HepG2 (cell line): ENCODE measurements around the gene COL8A1. TPM values are rescaled to one million over a fixed set of nuclear protein-coding genes. Genes with fewer than 3 reads are reported as not detected.

Source experiments
- ATAC-seq: fragments of 200-7000 bp; cut with Tn5 transposase; 3 replicates; pipeline ENCODE4 v1.9.1; 2020; ENCODE audit warnings: mild to moderate bottlenecking, moderate library complexity
- BruUV-seq: library from RNA; stranded (reverse); fragments of 400-500 nt; replicated peaks from 2 replicates; lab custom pipeline; 2021; lab: Mats Ljungman, UMichigan
- CTCF ChIA-PET: fragments of 300-600 bp; formaldehyde crosslinking; extraction: SDS; loops from one replicate; lab custom pipeline; 2021; ENCODE audit warnings: low total read pairs, inconsistent platforms, low intra/inter-chr PET ratio; lab: Yijun Ruan, JAX
- POLR2A ChIA-PET: fragments of 350-600 bp; sonication (Branson Sonifier 250); formaldehyde crosslinking; loops from one replicate; lab custom pipeline; 2020; ENCODE audit warnings: antibody characterized with exemption, inconsistent platforms; lab: Yijun Ruan, JAX
- DNase-seq: peaks from one replicate; pipeline ENCODE4 v3.0.0-alpha.2; 2015; ENCODE audit warnings: low spot score
- FAIRE-seq: peaks from 3 replicates; lab custom pipeline; 2011; peaks lifted over from hg19 to GRCh38; lab: Jason Lieb, UNC
- H2AFZ ChIP-seq: one replicate; pipeline ENCODE4 v1.6.1; 2011; ENCODE audit warnings: low read length, inconsistent platforms
- H3K27ac ChIP-seq: fragments of 300-600 bp; 3 replicates; pipeline ENCODE4 v1.8.0; 2011; ENCODE audit warnings: mixed run types, mild to moderate bottlenecking, mixed read lengths, low read length, inconsistent platforms; ENCODE audit not compliant: insufficient read depth; ENCODE audit errors: extremely low read length
- H3K27me3 ChIP-seq, 2 experiments: fragments of 200-600 bp in 1 of 2; 2 replicates in 1 of 2; 3 replicates in 1 of 2; pipeline versions ENCODE4 v1.6.0 to v1.8.0; 2011; ENCODE audit warnings: low read length in 2 of 2, mild to moderate bottlenecking in 2 of 2, moderate library complexity in 2 of 2, inconsistent platforms in 1 of 2; ENCODE audit not compliant: insufficient read depth in 2 of 2, control insufficient read depth in 1 of 2
- H3K36me3 ChIP-seq, 2 experiments: fragments of 200-600 bp in 1 of 2; replicated peaks in 1 of 2; 2 replicates in 1 of 2; 3 replicates in 1 of 2; pipeline versions ENCODE4 v1.5.1 to v1.8.0; 2011; ENCODE audit warnings: low read length in 2 of 2, inconsistent platforms in 1 of 2; ENCODE audit not compliant: insufficient read depth in 2 of 2, control insufficient read depth in 1 of 2
- H3K4me1 ChIP-seq: 2 replicates; pipeline ENCODE4 v1.5.1; 2012; ENCODE audit warnings: low read length, inconsistent platforms; ENCODE audit not compliant: insufficient read depth
- H3K4me2 ChIP-seq: 2 replicates; pipeline ENCODE4 v1.6.0; 2011; ENCODE audit warnings: low read depth, low read length, inconsistent platforms
- H3K4me3 ChIP-seq, 3 experiments: fragments of 200-600 bp in 1 of 3; sonication (generic), shearing (Covaris generic) in 1 of 3; replicated peaks in 1 of 3; 2 replicates each; pipeline ENCODE4 v1.5.1; 2011 to 2016; ENCODE audit warnings: low read length in 3 of 3, inconsistent platforms in 2 of 3, low read depth in 2 of 3, mild to moderate bottlenecking in 2 of 3, control low read depth in 1 of 3, mixed read lengths in 1 of 3; ENCODE audit not compliant: insufficient read depth in 1 of 3
- H3K79me2 ChIP-seq: one replicate; pipeline ENCODE4 v1.6.1; 2011; ENCODE audit warnings: low read length, inconsistent platforms; ENCODE audit not compliant: insufficient read depth
- H3K9ac ChIP-seq: 2 replicates; pipeline ENCODE4 v1.6.0; 2011; ENCODE audit warnings: mild to moderate bottlenecking, low read depth, low read length, inconsistent platforms; ENCODE audit not compliant: insufficient read depth
- H3K9me3 ChIP-seq: 2 replicates; pipeline ENCODE4 v1.5.1; 2012; ENCODE audit warnings: mild to moderate bottlenecking, low read length
- H4K20me1 ChIP-seq: 2 replicates; pipeline ENCODE4 v1.6.0; 2011; ENCODE audit warnings: inconsistent platforms, mild to moderate bottlenecking, low read length, moderate library complexity; ENCODE audit not compliant: insufficient read depth
- ARID2 ChIP-seq: sonication (generic); formaldehyde crosslinking; IDR thresholded peaks from 2 replicates; pipeline ENCODE4 v1.8.1; 2022; ENCODE audit warnings: mild to moderate bottlenecking, missing genetic modification reagents, borderline replicate concordance
- ATF7-NPFF ChIP-seq: sonication (generic); formaldehyde crosslinking; IDR thresholded peaks from 2 replicates; pipeline ENCODE4 v1.8.1; 2023; ENCODE audit warnings: mild to moderate bottlenecking, low read depth, missing genetic modification reagents, moderate library complexity
- BCL6 ChIP-seq: IDR thresholded peaks from 2 replicates; pipeline ENCODE4 v1.6.1; 2016; ENCODE audit warnings: missing genetic modification reagents, missing compliant biosample characterization
- CHD4 ChIP-seq: fragments of 200-600 bp; sonication (generic); IDR thresholded peaks from 2 replicates; pipeline ENCODE4 v1.7.0; 2017; ENCODE audit warnings: mild to moderate bottlenecking, low read length, borderline replicate concordance
- ESRRA ChIP-seq: sonication (generic); formaldehyde crosslinking; IDR thresholded peaks from 2 replicates; pipeline ENCODE4 v1.5.1; 2020; ENCODE audit warnings: mild to moderate bottlenecking, low read depth, missing genetic modification reagents
- ETV5 ChIP-seq: IDR thresholded peaks from 2 replicates; pipeline ENCODE4 v1.6.1; 2018; ENCODE audit warnings: missing biosample characterization, missing genetic modification reagents, inconsistent platforms, borderline replicate concordance
- HBP1 ChIP-seq: IDR thresholded peaks from 2 replicates; pipeline ENCODE4 v1.6.1; 2016; ENCODE audit warnings: low read depth, control low read depth
- NR1H2 ChIP-seq: sonication (generic); formaldehyde crosslinking; IDR thresholded peaks from 2 replicates; pipeline ENCODE4 v1.8.1; 2022; ENCODE audit warnings: low read depth, missing genetic modification reagents, borderline replicate concordance
- REPIN1 ChIP-seq: sonication (generic); formaldehyde crosslinking; IDR thresholded peaks from 2 replicates; pipeline ENCODE4 v1.8.0; 2022; ENCODE audit warnings: missing genetic modification reagents, low read depth, mild to moderate bottlenecking, borderline replicate concordance
- SALL1 ChIP-seq: sonication (generic); formaldehyde crosslinking; IDR thresholded peaks from 2 replicates; pipeline ENCODE4 v1.8.0; 2022; ENCODE audit warnings: mild to moderate bottlenecking, missing genetic modification reagents
- TRIM22 ChIP-seq: fragments of 450-650 bp; IDR thresholded peaks from 2 replicates; pipeline ENCODE4 v1.6.1; 2017
- ZNF124 ChIP-seq: sonication (generic); formaldehyde crosslinking; IDR thresholded peaks from 2 replicates; pipeline ENCODE4 v1.4.0; 2020; ENCODE audit warnings: missing genetic modification reagents
- ZNF343 ChIP-seq: sonication (generic); formaldehyde crosslinking; IDR thresholded peaks from 2 replicates; pipeline ENCODE4 v1.4.0; 2020; ENCODE audit warnings: mild to moderate bottlenecking, missing genetic modification reagents
- ZNF614 ChIP-seq: IDR thresholded peaks from 2 replicates; pipeline ENCODE4 v1.6.1; 2018; ENCODE audit warnings: missing biosample characterization, missing genetic modification reagents, inconsistent platforms, borderline replicate concordance
- ZNF724P ChIP-seq: sonication (generic); formaldehyde crosslinking; IDR thresholded peaks from 2 replicates; pipeline ENCODE4 v1.8.0; 2022; ENCODE audit warnings: missing genetic modification reagents, borderline replicate concordance
- WGBS: methylation state at CpG from one replicate; pipeline ENCODE4 v1.1.6; 2017; ENCODE audit warnings: low lambda C conversion rate; 5-methylcytosine and 5-hydroxymethylcytosine counted together
- in situ Hi-C: cut with HindIII; loops from 2 replicates; pipeline ENCODE4 v1.10.0; 2017; ENCODE audit warnings: low pct_unique_long_range_greater_than_20kb; ENCODE audit not compliant: extremely low pct_ligation_motif_present
- intact Hi-C: fragments of 100-400 bp; cut with micrococcal nuclease; formaldehyde crosslinking; loops from one replicate; pipeline ENCODE4 v1.10.0; 2022; ENCODE audit not compliant: unreplicated experiment
- polyA plus RNA-seq, 8 experiments: library from polyadenylated mRNA; depleted of rRNA in 3 of 8; stranded (reverse) in 7 of 8; unstranded in 1 of 8; fragments of >200 nt; fragmentation: Illumina TruSeq in 4 of 8; extraction: Trizol in 4 of 8; gene quantifications; 2 replicates each; pipeline versions ENCODE4 v1.2.1 to v1.2.3, GENCODE V29; 2011 to 2016; ENCODE audit warnings: low read depth in 4 of 8, missing spikeins in 1 of 8, mixed read lengths in 1 of 8; ENCODE audit not compliant: insufficient read depth in 1 of 8
- total RNA-seq, 5 experiments: library from RNA; depleted of rRNA; stranded (reverse); fragments of >200 nt; fragmentation: Illumina TruSeq; extraction: Trizol; gene quantifications; 2 replicates each; pipeline ENCODE4 v1.2.3, GENCODE V29; 2016; ENCODE audit warnings: low read depth in 1 of 5

Gene COL8A1
- total and polyA plus RNA-seq, 2 of the 13 experiments (the other 11 are each of a cell fraction or from before 2014, with no cell fraction given): not detected

- Histone ChIP-seq H2AFZ (no peak overlapping the region), H3K4me2 (no peak overlapping the region), H3K4me1 (no peaks in the 10 kb centered on the region), H3K27me3 (no peaks in the 10 kb centered on the region; a peak in 1 of 5 replicates), H3K27ac (no peak overlapping the region), H4K20me1 (no peaks in the 10 kb centered on the region), H3K36me3 (no peaks in the 10 kb centered on the region), H3K4me3 (no peak overlapping the region), H3K79me2 (no peaks in the 10 kb centered on the region)
- under 1% methylated on average over 4 of the region's 4 CpGs for WGBS
- FAIRE-seq (no peak), ATAC-seq (no peak), DNase-seq (no peak)
- intact Hi-C loops: no loop called here
- ChIA-PET POLR2A (no interaction called here), CTCF (no interaction called here)
- BruUV-seq: no TSS peak
- TF ChIP-seq ETV5 (CRISPR knock-in tag): no peak
- no peak for TF ChIP-seq NR1H2
- TF ChIP-seq ESRRA: no peak
- no peak for TF ChIP-seq BCL6
- TF ChIP-seq ATF7-NPFF (CRISPR knock-in tag): no peak
- no peak for TF ChIP-seq REPIN1 (CRISPR knock-in tag)
- TF ChIP-seq ZNF724P: no peak
- no peak for TF ChIP-seq ZNF124 (CRISPR knock-in tag)
- no peak for TF ChIP-seq SALL1
- no peak for TF ChIP-seq ARID2 (CRISPR knock-in tag)
- TF ChIP-seq ZNF614 (CRISPR knock-in tag): no peak
- TF ChIP-seq ZNF343 (CRISPR knock-in tag): no peak
- TF ChIP-seq TRIM22: no peak
- TF ChIP-seq CHD4: no peak
- no peak for TF ChIP-seq HBP1 (CRISPR knock-in tag)
- TF ChIP-seq, all 625 proteins: peak for 0
- in situ Hi-C loops: no loop called here
- Histone ChIP-seq H3K9ac (no peak overlapping the region), H3K9me3 (no peaks in the 10 kb centered on the region)
Observed at GRCh38 chr3:99711351-99711750, 73.0 kb downstream of the COL8A1 start.
